ENCODE results near the gene COL27A1.
A peak's percentile ranks its signal among the peaks of the same experiment; 100 is the strongest.

The COL27A1 gene

GRCh38 chr9:114238891-114239875, 83.8 kb downstream of the COL27A1 start:
- peak; percentile 79 for ATAC-seq
- 0 out of 2 replicates have a peak, but pooled peaks have one; percentile 58 for TF ChIP-seq ZNF70 (CRISPR knock-in tag; IDR thresholded peaks at IDR 0.05)
- no peak for TF ChIP-seq BACH2 (CRISPR knock-in tag; IDR thresholded peaks at IDR 0.05; ENCODE audit: borderline replicate concordance)
- no peak for TF ChIP-seq SNAI2 (CRISPR knock-in tag; IDR thresholded peaks at IDR 0.05)
- TF ChIP-seq CSRNP3 (CRISPR knock-in tag; IDR thresholded peaks at IDR 0.05) = no peak
- no peak for TF ChIP-seq ZFP30 (CRISPR knock-in tag; IDR thresholded peaks at IDR 0.05)
- TF ChIP-seq ESRRG (CRISPR knock-in tag; IDR thresholded peaks at IDR 0.05) = no peak

GRCh38 chr9:114240216-114240615, 84.9 kb downstream of the COL27A1 start:
- ATAC-seq = no peak
- TF ChIP-seq ZNF565 (CRISPR knock-in tag; conservative IDR thresholded peaks at IDR 0.05; ENCODE audit: low read depth) (no peak), ZNF70 (CRISPR knock-in tag; IDR thresholded peaks at IDR 0.05) (no peak), RARB (CRISPR knock-in tag; IDR thresholded peaks at IDR 0.05) (no peak)

- TF ChIP-seq RARB (CRISPR knock-in tag; IDR thresholded peaks at IDR 0.05) = no peak
- no peak for TF ChIP-seq CREB5 (CRISPR knock-in tag; IDR thresholded peaks at IDR 0.05; ENCODE audit: low read depth)
- no peak for TF ChIP-seq PATZ1 (CRISPR knock-in tag; IDR thresholded peaks at IDR 0.05; ENCODE audit: borderline replicate concordance)
- TF ChIP-seq TCF4 (CRISPR knock-in tag; IDR thresholded peaks at IDR 0.05; ENCODE audit: borderline replicate concordance) = no peak
- TF ChIP-seq POU6F1 (CRISPR knock-in tag; IDR thresholded peaks at IDR 0.05; ENCODE audit: borderline replicate concordance, low read depth) = no peak
- no peak for TF ChIP-seq ARNTL (CRISPR knock-in tag; IDR thresholded peaks at IDR 0.05; ENCODE audit: borderline replicate concordance, low read depth)
- TF ChIP-seq BACH2 (CRISPR knock-in tag; IDR thresholded peaks at IDR 0.05; ENCODE audit: borderline replicate concordance) = no peak
- TF ChIP-seq CSDC2 (CRISPR knock-in tag; IDR thresholded peaks at IDR 0.05) = no peak
- TF ChIP-seq ZNF70 (CRISPR knock-in tag; IDR thresholded peaks at IDR 0.05) = no peak
- no peak for TF ChIP-seq CSRNP3 (CRISPR knock-in tag; IDR thresholded peaks at IDR 0.05)
- no peak for TF ChIP-seq PPARA (CRISPR knock-in tag; IDR thresholded peaks at IDR 0.05; ENCODE audit: borderline replicate concordance)
- TF ChIP-seq ESRRG (CRISPR knock-in tag; IDR thresholded peaks at IDR 0.05) = no peak
- no peak for TF ChIP-seq ZNF8 (CRISPR knock-in tag; IDR thresholded peaks at IDR 0.05)
- no peak for TF ChIP-seq TSHZ2 (CRISPR knock-in tag; IDR thresholded peaks at IDR 0.05)
- no peak for TF ChIP-seq ZFP3 (CRISPR knock-in tag; IDR thresholded peaks at IDR 0.05)
- no peak for TF ChIP-seq OSR1 (CRISPR knock-in tag; IDR thresholded peaks at IDR 0.05)
- no peak for ATAC-seq
These were observed 85.6 kb downstream of the COL27A1 start for GRCh38 chr9:114240647-114241558.
